OCI-LY7 (cell line): ENCODE measurements around the gene ZNF417.

Source experiments
- EZH2phosphoT487 ChIP-seq: fragments of 200-600 bp; sonication (generic); IDR thresholded peaks from 2 replicates; pipeline ENCODE4 v1.6.1; 2018; ENCODE audit warnings: low read depth, borderline replicate concordance, mild to moderate bottlenecking, mixed run types, antibody characterized with exemption, low read length, moderate library complexity, mixed read lengths
- TF ChIP-seq, protein P1 (sequence below): fragments of 200-600 bp; sonication (generic); conservative IDR thresholded peaks from 2 replicates; pipeline ENCODE4 v1.5.1; 2014; ENCODE audit warnings: mild to moderate bottlenecking, antibody characterized with exemption, low read length, moderate library complexity, mixed read lengths

DNA sequence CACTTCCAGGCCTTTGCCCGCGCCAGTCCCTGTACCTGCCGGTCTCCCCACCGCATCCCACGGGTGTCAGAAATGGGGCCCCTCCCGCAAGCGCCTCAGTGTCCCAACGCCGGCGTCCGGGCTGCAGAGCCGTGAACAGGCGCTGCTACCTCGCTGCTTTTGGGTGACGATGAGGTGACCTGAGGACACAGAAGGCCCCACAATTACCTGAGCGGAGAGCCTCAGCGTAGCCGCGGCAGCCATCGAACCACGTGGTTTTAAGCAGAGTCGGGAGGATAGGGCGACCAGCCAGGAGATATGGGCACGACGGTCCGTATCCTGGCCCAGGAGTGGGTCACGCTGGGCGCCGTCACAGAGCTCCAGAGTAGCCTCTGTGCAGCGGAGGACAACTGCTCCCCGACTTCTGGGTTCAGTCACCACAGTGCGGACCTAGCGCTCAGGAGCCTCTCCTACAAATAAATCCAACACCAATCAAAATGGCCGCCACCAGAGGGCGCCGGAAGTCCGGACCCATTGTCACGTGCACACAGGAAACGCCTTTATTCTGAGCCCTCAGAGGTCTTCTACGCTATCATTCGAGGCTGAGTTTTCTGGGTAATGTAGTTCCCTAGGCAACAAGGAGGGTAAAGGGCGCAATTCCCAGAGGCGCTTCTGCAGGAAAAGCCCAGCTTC, 27.7 kb downstream of the ZNF417 start, which contains the start of gene ZNF814:
- TF ChIP-seq, protein P1, sequence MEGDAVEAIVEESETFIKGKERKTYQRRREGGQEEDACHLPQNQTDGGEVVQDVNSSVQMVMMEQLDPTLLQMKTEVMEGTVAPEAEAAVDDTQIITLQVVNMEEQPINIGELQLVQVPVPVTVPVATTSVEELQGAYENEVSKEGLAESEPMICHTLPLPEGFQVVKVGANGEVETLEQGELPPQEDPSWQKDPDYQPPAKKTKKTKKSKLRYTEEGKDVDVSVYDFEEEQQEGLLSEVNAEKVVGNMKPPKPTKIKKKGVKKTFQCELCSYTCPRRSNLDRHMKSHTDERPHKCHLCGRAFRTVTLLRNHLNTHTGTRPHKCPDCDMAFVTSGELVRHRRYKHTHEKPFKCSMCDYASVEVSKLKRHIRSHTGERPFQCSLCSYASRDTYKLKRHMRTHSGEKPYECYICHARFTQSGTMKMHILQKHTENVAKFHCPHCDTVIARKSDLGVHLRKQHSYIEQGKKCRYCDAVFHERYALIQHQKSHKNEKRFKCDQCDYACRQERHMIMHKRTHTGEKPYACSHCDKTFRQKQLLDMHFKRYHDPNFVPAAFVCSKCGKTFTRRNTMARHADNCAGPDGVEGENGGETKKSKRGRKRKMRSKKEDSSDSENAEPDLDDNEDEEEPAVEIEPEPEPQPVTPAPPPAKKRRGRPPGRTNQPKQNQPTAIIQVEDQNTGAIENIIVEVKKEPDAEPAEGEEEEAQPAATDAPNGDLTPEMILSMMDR: peak; percentile 48
- TF ChIP-seq EZH2phosphoT487: no peak
